ENCODE data around the gene ZNF235. TPM values are rescaled to one million over a fixed set of nuclear protein-coding genes. Genes with fewer than 3 reads are reported as not detected.

Gene ZNF235
- total and polyA plus RNA-seq, 2 of the 8 experiments (the other 6 are each of a cell fraction or from before 2014, with no cell fraction given) = 2.0 to 5.3 TPM

- ChIA-PET CTCF (ENCODE audit: partially characterized antibody) (no interaction called here), POLR2A (ENCODE audit: partially characterized antibody) (no interaction called here)
- no peak overlapping the region for H2BK20ac ChIP-seq (ENCODE audit: low read length)
- no peak overlapping the region for H2AK5ac ChIP-seq (ENCODE audit: low read depth, low read length)
- no peak overlapping the region for H2AFZ ChIP-seq (ENCODE audit: low read length)
- H2BK12ac ChIP-seq (ENCODE audit: low read depth, low read length) = no peak overlapping the region
- no peak overlapping the region for H4K8ac ChIP-seq (ENCODE audit: extremely low read depth, insufficient read depth, low read length)
- no peak overlapping the region for H3K4ac ChIP-seq (replicated peaks; ENCODE audit: insufficient read length, low read depth, low read length)
- no peaks in the 10 kb centered on the region for H3K23me2 ChIP-seq (ENCODE audit: low read depth, low read length)
- H3K9ac ChIP-seq (replicated peaks in 1 of 4; ENCODE audit: extremely low read depth in 1 of 4, low read depth in 3 of 4, low read length in 3 of 4) = no peak overlapping the region
- no peak for DNase-seq (ENCODE audit: low read depth in 1 of 2, low spot score in 2 of 2)
- H3K79me1 ChIP-seq (ENCODE audit: low read depth, low read length) = no peaks in the 10 kb centered on the region
- H4K91ac ChIP-seq (replicated peaks; ENCODE audit: insufficient read length, low read length) = no peak overlapping the region
- H3K18ac ChIP-seq (ENCODE audit: extremely low read depth, low read length) = no peak overlapping the region
- H3K27ac ChIP-seq (ENCODE audit: low read depth, low read length) = no peak overlapping the region
- H4K5ac ChIP-seq (ENCODE audit: insufficient read length, low read depth, low read length) = no peak overlapping the region
- H2BK15ac ChIP-seq (ENCODE audit: low read length) = no peak overlapping the region
- no peaks in the 10 kb centered on the region for H3K4me1 ChIP-seq (replicated peaks in 1 of 4; ENCODE audit: control insufficient read depth in 3 of 4, insufficient read depth in 4 of 4, low read length in 3 of 4)
- H3K27me3 ChIP-seq (replicated peaks in 1 of 4; ENCODE audit: control insufficient read depth in 3 of 4, extremely low read depth in 1 of 4, insufficient read depth in 3 of 4, low read length in 3 of 4) = no peaks in the 10 kb centered on the region
- no peak overlapping the region for H3K4me2 ChIP-seq (ENCODE audit: insufficient read depth in 1 of 2, low read depth in 2 of 2, low read length in 2 of 2)
- no peak overlapping the region for H2BK120ac ChIP-seq (replicated peaks; ENCODE audit: low read depth, low read length)
- H3K9me3 ChIP-seq (ENCODE audit: insufficient read depth in 2 of 2, low read depth in 1 of 2, low read length in 1 of 2) = peaks cover 32 to 43% of the 10 kb centered on the region in 2 experiments
- WGBS, 2 experiments (ENCODE audit: extremely low coverage in 1 of 2, insufficient coverage in 1 of 2, insufficient read length in 1 of 2, insufficient replicate concordance in 2 of 2, low coverage in 1 of 2, low lambda C conversion rate in 2 of 2, missing lambda C conversion rate in 1 of 2) = 84% methylated on average over 4 of the region's 4 CpGs; no CpG with 5 or more reads in 1 of the 2 experiments
- H3K23ac ChIP-seq (ENCODE audit: insufficient read length) = no peak overlapping the region
- no peak overlapping the region for H3K56ac ChIP-seq (replicated peaks; ENCODE audit: insufficient read length, low read depth, low read length)
- peaks cover 0 to 13% (median 6%) of the 10 kb centered on the region in 4 experiments; a peak in 4 of 8 replicates for H3K36me3 ChIP-seq (ENCODE audit: control insufficient read depth in 2 of 4, insufficient read depth in 4 of 4, low read length in 3 of 4)
- no peaks in the 10 kb centered on the region for H3K79me2 ChIP-seq (ENCODE audit: control insufficient read depth in 1 of 2, insufficient read depth in 2 of 2, low read length in 2 of 2)
- H2BK5ac ChIP-seq (ENCODE audit: low read depth, low read length) = no peak overlapping the region
- no peak for FAIRE-seq
- no peaks in the 10 kb centered on the region for H4K20me1 ChIP-seq (replicated peaks in 1 of 2; ENCODE audit: control insufficient read depth in 1 of 2, insufficient read depth in 2 of 2, low read length in 2 of 2)
- H3K4me3 ChIP-seq (ENCODE audit: extremely low read depth in 1 of 4, insufficient read depth in 2 of 4, low read depth in 3 of 4, low read length in 4 of 4) = no peak overlapping the region
- no peak overlapping the region for H3K14ac ChIP-seq (ENCODE audit: insufficient read length)
- no peak for TF ChIP-seq CREB1 (IDR thresholded peaks at IDR 0.05)
- no peak for TF ChIP-seq CEBPB (IDR thresholded peaks at IDR 0.05; ENCODE audit: low read depth, low read length)
- TF ChIP-seq TAF7 (optimal IDR thresholded peaks at IDR 0.05; ENCODE audit: borderline replicate concordance, low read depth, low read length) = no peak
- TF ChIP-seq PHF8 (conservative IDR thresholded peaks at IDR 0.05; ENCODE audit: low read depth, low read length) = no peak
- no peak for TF ChIP-seq NRF1 (IDR thresholded peaks at IDR 0.05; ENCODE audit: low read depth, low read length)
- no peak for TF ChIP-seq EZH2 (IDR thresholded peaks at IDR 0.05; ENCODE audit: low read depth, low read length, severe bottlenecking)
- no peak for TF ChIP-seq HDAC6 (IDR thresholded peaks at IDR 0.05; ENCODE audit: low read depth, low read length)
- TF ChIP-seq CHD1 (IDR thresholded peaks at IDR 0.05; ENCODE audit: low read depth, low read length) = no peak
- no peak for TF ChIP-seq E2F6 (IDR thresholded peaks at IDR 0.05)
- no peak for TF ChIP-seq EGR1 (IDR thresholded peaks at IDR 0.05; ENCODE audit: borderline replicate concordance, low read depth, low read length)
- TF ChIP-seq EP300 (IDR thresholded peaks at IDR 0.05; ENCODE audit: borderline replicate concordance in 1 of 2, low read depth in 2 of 2, low read length in 2 of 2) = no peak
- no peak for TF ChIP-seq RNF2 (IDR thresholded peaks at IDR 0.05; ENCODE audit: borderline replicate concordance, low read depth, low read length, missing control alignments, poor library complexity, severe bottlenecking)
- no peak for TF ChIP-seq RFX5 (IDR thresholded peaks at IDR 0.05; ENCODE audit: borderline replicate concordance, low read depth, low read length)
Measured at GRCh38 chr19:44278181-44278690, 26.6 kb downstream of the ZNF235 start.
